ENCODE data around the gene HM13. TPM values are rescaled to one million over a fixed set of nuclear protein-coding genes. Genes with fewer than 3 reads are reported as not detected.
A peak's percentile ranks its signal among the peaks of the same experiment; 100 is the strongest.
"Not testable (repeated sequence)": the region's sequence is repeated elsewhere in the genome, so short reads cannot be mapped to it uniquely, and the experiment has no call there.

HM13 gene
- total RNA-seq, 1 experiment from 2014 or later, result 69.6 TPM

- Histone ChIP-seq H3K4me2 (ENCODE audit: low read depth, low read length, poor library complexity, severe bottlenecking) (no peak overlapping the region), H3K27me3 (ENCODE audit: low read length) (no peaks in the 10 kb centered on the region), H3K9ac (ENCODE audit: low read length) (no peak overlapping the region), H3K79me2 (ENCODE audit: low read length) (no peaks in the 10 kb centered on the region), H4K20me1 (ENCODE audit: insufficient read depth, low read depth, low read length) (no peaks in the 10 kb centered on the region), H3K27ac (ENCODE audit: low read length) (no peak overlapping the region), H2AFZ (ENCODE audit: low read length) (no peak overlapping the region), H3K9me3 (ENCODE audit: low read length) (no peaks in the 10 kb centered on the region), H3K4me1 (ENCODE audit: low read length) (no peaks in the 10 kb centered on the region), H3K9me2 (replicated peaks; ENCODE audit: insufficient read depth, low read length) (no peaks in the 10 kb centered on the region), H3K36me3 (ENCODE audit: insufficient read depth, low read length) (no peaks in the 10 kb centered on the region), H3K4me3 (ENCODE audit: low read length) (no peak overlapping the region)
- no peak for DNase-seq
These were observed 81.6 kb downstream of the HM13 start for GRCh38 chr20:31595654-31596411.

GRCh38 chr20:31596412-31596715 lies 82.1 kb downstream of the HM13 start:
- not testable (repeated sequence) for H3K79me2 ChIP-seq (ENCODE audit: low read length); H3K4me1 ChIP-seq (ENCODE audit: low read length); H3K9me2 ChIP-seq (replicated peaks; ENCODE audit: insufficient read depth, low read length); H3K9ac ChIP-seq (ENCODE audit: low read length); DNase-seq; H3K4me2 ChIP-seq (ENCODE audit: low read depth, low read length, poor library complexity, severe bottlenecking); H2AFZ ChIP-seq (ENCODE audit: low read length); H3K4me3 ChIP-seq (ENCODE audit: low read length); H4K20me1 ChIP-seq (ENCODE audit: insufficient read depth, low read depth, low read length); H3K36me3 ChIP-seq (ENCODE audit: insufficient read depth, low read length); H3K9me3 ChIP-seq (ENCODE audit: low read length); H3K27ac ChIP-seq (ENCODE audit: low read length); H3K27me3 ChIP-seq (ENCODE audit: low read length)

- Histone ChIP-seq H4K20me1 (ENCODE audit: insufficient read depth, low read depth, low read length) (no peaks in the 10 kb centered on the region), H3K9me3 (ENCODE audit: low read length) (no peaks in the 10 kb centered on the region), H3K27me3 (ENCODE audit: low read length) (no peaks in the 10 kb centered on the region), H3K4me1 (ENCODE audit: low read length) (no peaks in the 10 kb centered on the region), H3K79me2 (ENCODE audit: low read length) (no peaks in the 10 kb centered on the region), H3K9ac (ENCODE audit: low read length) (no peak overlapping the region), H3K4me2 (ENCODE audit: low read depth, low read length, poor library complexity, severe bottlenecking) (no peak overlapping the region), H2AFZ (ENCODE audit: low read length) (no peak overlapping the region), H3K4me3 (ENCODE audit: low read length) (no peak overlapping the region), H3K27ac (ENCODE audit: low read length) (no peak overlapping the region), H3K9me2 (replicated peaks; ENCODE audit: insufficient read depth, low read length) (no peaks in the 10 kb centered on the region), H3K36me3 (ENCODE audit: insufficient read depth, low read length) (no peaks in the 10 kb centered on the region)
- no peak for DNase-seq
These were observed 82.7 kb downstream of the HM13 start for GRCh38 chr20:31596831-31597480.

DNA sequence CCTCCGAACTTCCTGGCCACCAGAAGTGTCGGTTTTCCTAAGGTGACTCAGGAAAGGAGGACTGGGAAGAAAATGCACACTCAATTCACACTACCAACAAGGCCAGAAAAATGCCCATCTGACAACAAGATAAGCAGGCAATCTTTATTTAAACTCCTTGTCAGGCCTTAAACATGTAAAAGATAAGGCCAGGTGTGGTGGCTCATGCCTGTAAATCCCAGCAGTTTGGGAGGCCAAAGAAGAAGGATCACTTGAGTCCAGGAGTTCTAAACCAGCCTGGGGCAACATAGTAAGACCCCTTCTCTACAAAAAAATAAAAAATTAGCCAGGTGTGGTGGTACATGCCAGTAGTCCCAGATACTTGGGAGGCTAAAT lies 83.2 kb downstream of the HM13 start:
- H4K20me1 ChIP-seq (ENCODE audit: insufficient read depth, low read depth, low read length), result no peaks in the 10 kb centered on the region
- H3K9ac ChIP-seq (ENCODE audit: low read length), result no peak overlapping the region
- no peak overlapping the region for H3K4me2 ChIP-seq (ENCODE audit: low read depth, low read length, poor library complexity, severe bottlenecking)
- H3K79me2 ChIP-seq (ENCODE audit: low read length), result no peaks in the 10 kb centered on the region
- no peaks in the 10 kb centered on the region for H3K9me3 ChIP-seq (ENCODE audit: low read length)
- H3K27ac ChIP-seq (ENCODE audit: low read length), result no peak overlapping the region
- no peaks in the 10 kb centered on the region for H3K27me3 ChIP-seq (ENCODE audit: low read length)
- no peaks in the 10 kb centered on the region for H3K9me2 ChIP-seq (replicated peaks; ENCODE audit: insufficient read depth, low read length)
- H3K4me1 ChIP-seq (ENCODE audit: low read length), result no peaks in the 10 kb centered on the region
- no peak overlapping the region for H3K4me3 ChIP-seq (ENCODE audit: low read length)
- no peak overlapping the region for H2AFZ ChIP-seq (ENCODE audit: low read length)
- no peak for DNase-seq
- H3K36me3 ChIP-seq (ENCODE audit: insufficient read depth, low read length), result no peaks in the 10 kb centered on the region

GRCh38 chr20:31602431-31602778 lies 88.2 kb downstream of the HM13 start:
- DNase-seq, result no peak
- no peak overlapping the region for H2AFZ ChIP-seq (ENCODE audit: low read length)

DNA sequence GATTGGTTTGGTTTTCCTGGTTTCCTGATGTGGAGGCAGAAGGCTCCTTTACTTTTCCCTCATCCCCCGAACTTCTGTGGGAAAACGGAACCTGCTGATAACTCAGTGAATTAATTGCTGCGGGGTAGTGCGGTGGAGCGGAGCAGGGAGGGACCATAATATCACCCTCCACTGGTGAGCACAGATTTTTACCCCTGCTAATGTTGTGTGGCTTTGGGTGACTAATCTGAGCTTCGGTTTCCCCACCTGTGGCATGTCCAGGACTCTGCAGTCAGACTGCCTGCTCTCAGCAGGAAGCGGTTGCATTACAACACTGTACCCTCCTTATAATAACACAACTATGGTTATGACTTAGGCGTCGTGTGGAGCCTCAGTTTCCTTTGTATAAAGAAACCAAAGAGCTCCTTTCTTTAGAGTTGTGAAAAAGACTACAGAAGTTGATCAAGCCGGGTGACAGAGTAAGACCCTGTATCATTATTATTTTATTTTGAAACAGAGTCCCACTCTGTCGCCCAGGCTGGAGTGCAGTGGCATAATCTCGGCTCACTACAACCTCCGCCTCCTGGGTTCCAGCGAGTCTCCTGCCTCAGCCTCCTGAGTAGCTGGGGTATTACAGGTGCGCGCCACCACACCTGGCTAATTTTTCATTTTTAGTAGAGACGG lies 88.7 kb downstream of the HM13 start:
- Histone ChIP-seq H3K36me3 (ENCODE audit: insufficient read depth, low read length) (no peaks in the 10 kb centered on the region), H3K4me3 (ENCODE audit: low read length) (no peak overlapping the region), H3K9ac (ENCODE audit: low read length) (no peak overlapping the region), H3K27me3 (ENCODE audit: low read length) (no peaks in the 10 kb centered on the region), H4K20me1 (ENCODE audit: insufficient read depth, low read depth, low read length) (no peaks in the 10 kb centered on the region; the same call in 1 of the 2 replicates), H2AFZ (ENCODE audit: low read length) (no peak overlapping the region), H3K79me2 (ENCODE audit: low read length) (no peaks in the 10 kb centered on the region), H3K4me2 (ENCODE audit: low read depth, low read length, poor library complexity, severe bottlenecking) (no peak overlapping the region), H3K9me2 (replicated peaks; ENCODE audit: insufficient read depth, low read length) (no peaks in the 10 kb centered on the region), H3K4me1 (ENCODE audit: low read length) (peaks cover 19% of the 10 kb centered on the region), H3K9me3 (ENCODE audit: low read length) (no peaks in the 10 kb centered on the region), H3K27ac (ENCODE audit: low read length) (no peak overlapping the region)
- no peak for DNase-seq

More at GRCh38 chr20:31602431-31602778, 88.2 kb downstream of the HM13 start:
- no peaks in the 10 kb centered on the region for H3K9me2 ChIP-seq (replicated peaks; ENCODE audit: insufficient read depth, low read length)
- no peaks in the 10 kb centered on the region for H3K27me3 ChIP-seq (ENCODE audit: low read length)
- no peak overlapping the region for H3K27ac ChIP-seq (ENCODE audit: low read length)
- no peak overlapping the region for H3K4me3 ChIP-seq (ENCODE audit: low read length)
- no peak overlapping the region for H3K9ac ChIP-seq (ENCODE audit: low read length)
- no peaks in the 10 kb centered on the region for H3K36me3 ChIP-seq (ENCODE audit: insufficient read depth, low read length)
- H4K20me1 ChIP-seq (ENCODE audit: insufficient read depth, low read depth, low read length), result no peaks in the 10 kb centered on the region; the same call in 1 of the 2 replicates
- no peaks in the 10 kb centered on the region for H3K9me3 ChIP-seq (ENCODE audit: low read length)
- no peak overlapping the region for H3K4me2 ChIP-seq (ENCODE audit: low read depth, low read length, poor library complexity, severe bottlenecking)
- peaks cover 19% of the 10 kb centered on the region for H3K4me1 ChIP-seq (ENCODE audit: low read length)
- no peaks in the 10 kb centered on the region for H3K79me2 ChIP-seq (ENCODE audit: low read length)

GRCh38 chr20:31603822-31604566 lies 89.8 kb downstream of the HM13 start:
- peak; percentile 86 for DNase-seq
- Histone ChIP-seq H2AFZ (ENCODE audit: low read length) (peak overlapping the region; percentile 99; the same call in 1 of the 2 replicates), H3K9me2 (replicated peaks; ENCODE audit: insufficient read depth, low read length) (no peaks in the 10 kb centered on the region), H3K79me2 (ENCODE audit: low read length) (no peaks in the 10 kb centered on the region), H3K4me1 (ENCODE audit: low read length) (peaks cover 19% of the 10 kb centered on the region), H3K4me2 (ENCODE audit: low read depth, low read length, poor library complexity, severe bottlenecking) (peak overlapping the region; percentile 98), H3K9ac (ENCODE audit: low read length) (peak overlapping the region; percentile 49), H3K4me3 (ENCODE audit: low read length) (peak overlapping the region; percentile 79), H3K9me3 (ENCODE audit: low read length) (no peaks in the 10 kb centered on the region), H4K20me1 (ENCODE audit: insufficient read depth, low read depth, low read length) (no peaks in the 10 kb centered on the region; the same call in 1 of the 2 replicates), H3K27me3 (ENCODE audit: low read length) (no peaks in the 10 kb centered on the region), H3K27ac (ENCODE audit: low read length) (no peak overlapping the region), H3K36me3 (ENCODE audit: insufficient read depth, low read length) (no peaks in the 10 kb centered on the region)

DNA sequence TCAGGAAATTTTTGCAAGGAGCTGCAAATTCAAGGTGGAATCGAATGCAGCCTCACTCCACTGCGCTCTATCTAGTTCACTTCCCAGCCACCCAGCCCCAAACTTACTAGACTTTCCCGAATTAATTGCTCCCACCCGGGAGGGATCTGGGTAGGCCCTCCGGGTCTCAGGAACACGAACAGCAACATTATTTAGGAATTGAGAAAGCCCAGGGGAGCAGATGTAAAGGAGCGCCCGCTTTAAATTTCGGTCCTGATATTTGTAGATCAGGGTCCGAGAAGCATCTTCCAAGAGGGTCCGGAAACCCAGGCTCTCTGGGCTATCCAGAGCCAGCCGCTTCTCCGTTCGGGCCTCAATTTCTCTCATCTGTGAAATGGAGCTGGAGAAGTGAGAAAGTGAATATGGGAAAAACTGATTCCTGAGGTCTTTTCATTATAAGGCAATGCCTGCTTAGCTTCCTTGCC lies 90.4 kb downstream of the HM13 start:
- H3K9ac ChIP-seq (ENCODE audit: low read length), result peak overlapping the region; percentile 49
- no peak for DNase-seq
- no peaks in the 10 kb centered on the region for H3K9me2 ChIP-seq (replicated peaks; ENCODE audit: insufficient read depth, low read length)
- peak overlapping the region; percentile 98 for H3K4me2 ChIP-seq (ENCODE audit: low read depth, low read length, poor library complexity, severe bottlenecking)
- no peaks in the 10 kb centered on the region for H3K79me2 ChIP-seq (ENCODE audit: low read length)
- no peaks in the 10 kb centered on the region for H3K9me3 ChIP-seq (ENCODE audit: low read length)
- peak overlapping the region; percentile 99; the same call in 1 of the 2 replicates for H2AFZ ChIP-seq (ENCODE audit: low read length)
- H4K20me1 ChIP-seq (ENCODE audit: insufficient read depth, low read depth, low read length), result no peaks in the 10 kb centered on the region; the same call in 1 of the 2 replicates
- H3K36me3 ChIP-seq (ENCODE audit: insufficient read depth, low read length), result no peaks in the 10 kb centered on the region
- H3K4me3 ChIP-seq (ENCODE audit: low read length), result peak overlapping the region; percentile 79
- no peak overlapping the region for H3K27ac ChIP-seq (ENCODE audit: low read length)
- H3K27me3 ChIP-seq (ENCODE audit: low read length), result no peaks in the 10 kb centered on the region
- peaks cover 19% of the 10 kb centered on the region for H3K4me1 ChIP-seq (ENCODE audit: low read length)

All from Karpas-422 (cell line).